CD4-positive, alpha-beta T cell (primary cell): ENCODE data around the gene COL4A2. TPM values are rescaled to one million over a fixed set of nuclear protein-coding genes. Genes with fewer than 3 reads are reported as not detected.

Source experiments
- ATAC-seq: fragments of 200-7000 bp; cut with Tn5 transposase; one replicate; pipeline ENCODE4 v1.10.0; 2022; ENCODE audit warnings: mild to moderate bottlenecking; ENCODE audit not compliant: poor library complexity
- CTCF ChIA-PET: fragments of 350-600 bp; sonication (Branson Sonifier 250); formaldehyde crosslinking; loops from one replicate; lab custom pipeline; 2021; ENCODE audit warnings: antibody characterized with exemption, inconsistent platforms; lab: Charles Lee
- POLR2A ChIA-PET: fragments of 350-600 bp; sonication (Branson Sonifier 250); formaldehyde crosslinking; loops from one replicate; lab custom pipeline; 2021; ENCODE audit warnings: antibody characterized with exemption, inconsistent platforms; lab: Charles Lee
- DNase-seq, 14 experiments: peaks; one replicate each; pipeline ENCODE4 v3.0.0-alpha.2; 2013 to 2020; ENCODE audit warnings: mixed read lengths in 2 of 14
- H3K27ac ChIP-seq, 2 donors: one replicate each; pipeline versions ENCODE4 v1.5.1 to v1.7.0; 2013; ENCODE audit warnings: low read length in 2 of 2, low read depth in 1 of 2, mild to moderate bottlenecking in 1 of 2
- H3K27me3 ChIP-seq, 2 experiments: 1 replicate in 1 of 2; 2 replicates in 1 of 2; pipeline versions ENCODE4 v1.6.1 to v1.7.0; 2013; ENCODE audit warnings: low read length in 2 of 2, control low read depth in 1 of 2, mild to moderate bottlenecking in 1 of 2, moderate library complexity in 1 of 2; ENCODE audit not compliant: insufficient read depth in 2 of 2, control insufficient read depth in 1 of 2
- H3K36me3 ChIP-seq: one replicate; pipeline ENCODE4 v1.6.1; 2013; ENCODE audit warnings: low read length, control low read depth; ENCODE audit not compliant: insufficient read depth
- H3K4me1 ChIP-seq: one replicate; pipeline ENCODE4 v1.6.1; 2013; ENCODE audit warnings: low read length, control low read depth; ENCODE audit not compliant: insufficient read depth
- H3K4me3 ChIP-seq: one replicate; pipeline ENCODE4 v1.5.1; 2013; ENCODE audit warnings: mild to moderate bottlenecking, low read length, moderate library complexity
- H3K9me3 ChIP-seq, 2 experiments: 1 replicate in 1 of 2; 2 replicates in 1 of 2; pipeline versions ENCODE4 v1.6.1 to v1.7.0; 2013; ENCODE audit warnings: low read length in 2 of 2, mild to moderate bottlenecking in 2 of 2, control low read depth in 1 of 2, moderate library complexity in 1 of 2; ENCODE audit not compliant: control insufficient read depth in 1 of 2, insufficient read depth in 1 of 2
- H3K27ac Mint-ChIP-seq: one replicate; pipeline ENCODE4 v1.8.0; 2020; ENCODE audit warnings: mixed read lengths
- H3K27me3 Mint-ChIP-seq: one replicate; pipeline ENCODE4 v1.8.0; 2021; ENCODE audit warnings: mixed read lengths
- H3K36me3 Mint-ChIP-seq: one replicate; pipeline ENCODE4 v1.8.0; 2021; ENCODE audit warnings: low read depth, mixed read lengths
- H3K4me1 Mint-ChIP-seq: one replicate; pipeline ENCODE4 v1.8.0; 2021; ENCODE audit warnings: low read depth, mixed read lengths
- H3K4me3 Mint-ChIP-seq: one replicate; pipeline ENCODE4 v1.8.0; 2020; ENCODE audit warnings: mild to moderate bottlenecking, mixed read lengths
- H3K9me3 Mint-ChIP-seq: one replicate; pipeline ENCODE4 v1.8.0; 2020; ENCODE audit warnings: mixed read lengths
- intact Hi-C, 2 experiments: fragments of 100-400 bp; cut with DNase I in 1 of 2; cut with micrococcal nuclease in 1 of 2; formaldehyde crosslinking; loops; one replicate each; pipeline versions ENCODE4 v1.15.1 to v1.9.0; 2023 to 2025; cut with DNase I, micrococcal nuclease
- total RNA-seq, 174 experiments: library from RNA in 2 of 174; stranded (reverse) in 2 of 174; gene quantifications; one replicate each; pipeline ENCODE4 v1.2.3 and lab custom pipeline; 2021 to 2026
- TF ChIP-seq, protein P1 (sequence below): fragments of 200-600 bp; IDR thresholded peaks from one replicate; pipeline ENCODE4 v1.8.0; 2022; ENCODE audit warnings: antibody characterized with exemption, mild to moderate bottlenecking

The COL4A2 gene
- total RNA-seq, 2 experiments from 2014 or later = not detected

DNA sequence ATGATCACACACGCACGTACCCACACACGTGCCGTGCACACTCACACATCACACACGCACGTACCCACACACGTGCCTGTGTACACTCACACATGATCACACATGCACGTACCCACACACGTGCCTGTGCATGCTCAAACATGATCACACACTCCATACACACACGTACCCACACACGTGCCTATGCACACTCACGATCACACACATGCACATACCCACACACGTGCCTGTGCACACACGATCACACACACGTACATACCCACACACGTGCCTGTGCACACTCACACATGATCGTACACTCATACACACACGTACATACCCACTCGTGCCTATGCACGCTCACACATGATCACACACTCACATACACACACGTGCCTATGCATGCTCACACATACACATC lies 167.6 kb downstream of the COL4A2 start:
- Mint-ChIP-seq H3K27me3 (peaks cover 12% of the 10 kb centered on the region), H3K4me3 (no peak overlapping the region), H3K36me3 (no peaks in the 10 kb centered on the region), H3K4me1 (no peaks in the 10 kb centered on the region), H3K9me3 (no peaks in the 10 kb centered on the region), H3K27ac (no peak overlapping the region)
- CTCF ChIA-PET = no interaction called here
- no peak for ATAC-seq
- Histone ChIP-seq H3K36me3 (no peaks in the 10 kb centered on the region), H3K9me3 (peaks cover 0 to 6% of the 10 kb centered on the region in 2 experiments), H3K27me3 (peaks cover 0 to 10% of the 10 kb centered on the region in 2 experiments), H3K4me3 (no peak overlapping the region), H3K4me1 (no peaks in the 10 kb centered on the region), H3K27ac (no peak overlapping the region)
- POLR2A ChIA-PET = no interaction called here
- intact Hi-C loops = no loop called here
- TF ChIP-seq, protein P1, sequence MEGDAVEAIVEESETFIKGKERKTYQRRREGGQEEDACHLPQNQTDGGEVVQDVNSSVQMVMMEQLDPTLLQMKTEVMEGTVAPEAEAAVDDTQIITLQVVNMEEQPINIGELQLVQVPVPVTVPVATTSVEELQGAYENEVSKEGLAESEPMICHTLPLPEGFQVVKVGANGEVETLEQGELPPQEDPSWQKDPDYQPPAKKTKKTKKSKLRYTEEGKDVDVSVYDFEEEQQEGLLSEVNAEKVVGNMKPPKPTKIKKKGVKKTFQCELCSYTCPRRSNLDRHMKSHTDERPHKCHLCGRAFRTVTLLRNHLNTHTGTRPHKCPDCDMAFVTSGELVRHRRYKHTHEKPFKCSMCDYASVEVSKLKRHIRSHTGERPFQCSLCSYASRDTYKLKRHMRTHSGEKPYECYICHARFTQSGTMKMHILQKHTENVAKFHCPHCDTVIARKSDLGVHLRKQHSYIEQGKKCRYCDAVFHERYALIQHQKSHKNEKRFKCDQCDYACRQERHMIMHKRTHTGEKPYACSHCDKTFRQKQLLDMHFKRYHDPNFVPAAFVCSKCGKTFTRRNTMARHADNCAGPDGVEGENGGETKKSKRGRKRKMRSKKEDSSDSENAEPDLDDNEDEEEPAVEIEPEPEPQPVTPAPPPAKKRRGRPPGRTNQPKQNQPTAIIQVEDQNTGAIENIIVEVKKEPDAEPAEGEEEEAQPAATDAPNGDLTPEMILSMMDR = no peak
- DNase-seq = no peak

DNA sequence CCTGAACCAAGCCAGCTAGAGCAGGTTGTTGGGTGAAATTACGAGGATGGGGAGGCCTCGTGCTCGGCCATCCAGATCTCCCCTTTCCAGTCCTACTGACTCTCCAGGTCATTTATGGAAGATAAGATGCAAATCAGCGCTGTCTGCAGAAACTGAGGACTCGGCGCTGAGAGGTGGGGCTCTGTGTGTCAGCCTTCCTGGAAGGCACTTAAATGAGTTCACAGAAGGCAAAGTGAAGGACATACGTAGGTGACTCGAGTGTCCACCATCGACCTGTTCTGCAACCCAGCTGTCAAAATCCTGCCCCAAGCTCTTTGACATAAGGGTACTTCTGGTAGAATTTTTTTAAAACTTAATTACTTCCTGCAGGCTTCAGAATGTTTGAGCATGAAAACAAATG lies 168.0 kb downstream of the COL4A2 start:
- Histone ChIP-seq H3K36me3 (no peaks in the 10 kb centered on the region), H3K27ac (no peak overlapping the region), H3K4me1 (no peaks in the 10 kb centered on the region), H3K27me3 (peaks cover 0 to 9% of the 10 kb centered on the region in 2 experiments), H3K9me3 (peaks cover 0 to 6% of the 10 kb centered on the region in 2 experiments), H3K4me3 (no peak overlapping the region)
- ChIA-PET POLR2A (no interaction called here), CTCF (interaction anchor here (0.6 kb wide), 1 partner anchor 33 kb away, joined by 3 read pairs; no protein-coding TSS in a partner anchor)
- ATAC-seq (no peak), DNase-seq (no peak)
- Mint-ChIP-seq H3K36me3 (no peaks in the 10 kb centered on the region), H3K4me3 (no peak overlapping the region), H3K4me1 (no peaks in the 10 kb centered on the region), H3K27ac (no peak overlapping the region), H3K9me3 (no peaks in the 10 kb centered on the region), H3K27me3 (peaks cover 11% of the 10 kb centered on the region)
- intact Hi-C loops = no loop called here
- TF ChIP-seq, protein P1 = no peak

DNA sequence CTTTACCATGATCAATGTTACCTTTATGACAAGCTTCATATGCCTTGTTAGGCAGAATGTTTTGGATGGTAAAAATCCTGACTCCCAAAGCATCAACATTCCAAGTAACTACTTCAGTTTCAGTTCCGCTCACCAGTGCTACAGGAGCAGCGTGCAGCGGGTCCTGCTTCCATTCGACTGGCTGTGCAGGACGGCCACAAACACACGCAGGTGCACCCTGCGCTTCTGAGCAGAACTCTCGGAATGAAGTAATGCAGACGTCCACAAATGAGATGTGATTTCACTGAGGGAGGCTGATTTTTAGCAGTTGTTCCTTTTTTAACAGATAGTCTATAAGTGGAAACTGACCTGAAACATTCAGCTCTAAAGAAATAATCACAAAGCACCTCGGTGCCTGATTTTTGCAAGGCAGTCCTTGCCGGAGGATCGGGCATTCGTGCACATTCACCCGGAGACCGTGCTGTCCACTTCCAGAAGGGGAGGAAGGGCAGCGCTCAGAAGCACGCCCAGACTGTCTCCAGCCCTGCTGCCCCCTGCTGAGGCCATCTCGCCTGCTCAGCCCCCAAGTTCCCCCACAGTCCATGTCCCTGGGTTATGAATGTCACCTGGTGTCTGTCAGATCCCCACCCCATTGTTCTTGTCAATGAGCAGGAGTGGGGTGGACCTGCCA lies 168.6 kb downstream of the COL4A2 start:
- CTCF ChIA-PET = interaction anchor here (0.6 kb wide), 1 partner anchor 34 kb away, joined by 3 read pairs; no protein-coding TSS in a partner anchor
- Mint-ChIP-seq H3K4me3 (no peak overlapping the region), H3K27me3 (peaks cover 5% of the 10 kb centered on the region), H3K36me3 (no peaks in the 10 kb centered on the region), H3K4me1 (no peaks in the 10 kb centered on the region), H3K27ac (no peak overlapping the region), H3K9me3 (no peaks in the 10 kb centered on the region)
- TF ChIP-seq, protein P1 = no peak
- no peak overlapping the region for H3K27ac ChIP-seq
- no peaks in the 10 kb centered on the region for H3K36me3 ChIP-seq
- no peaks in the 10 kb centered on the region for H3K4me1 ChIP-seq
- peaks cover 0 to 3% of the 10 kb centered on the region in 2 experiments for H3K27me3 ChIP-seq
- POLR2A ChIA-PET = no interaction called here
- intact Hi-C loops = no loop called here
- DNase-seq (no peak), ATAC-seq (no peak)
- no peak overlapping the region for H3K4me3 ChIP-seq
- peaks cover 0 to 6% of the 10 kb centered on the region in 2 experiments for H3K9me3 ChIP-seq
